Hematopoietic multipotent progenitor cell treated with erythropoietin and hydrocortisone succinate and interleukin-3 and kit ligand, for 15 days (in vitro differentiated cells): ENCODE data around the gene USP16.
A peak's percentile ranks its signal among the peaks of the same experiment; 100 is the strongest.

Experiments used
- DNase-seq: peaks from one replicate; pipeline ENCODE4 v3.0.0-alpha.2; 2015; ENCODE audit warnings: low spot score

USP16 gene

GRCh38 chr21:29033871-29034270, 9.4 kb downstream of the USP16 start:
- DNase-seq: no peak

- no peak for DNase-seq
Observed at GRCh38 chr21:29034678-29035077, 10.2 kb downstream of the USP16 start.

- no peak for DNase-seq
Observed at GRCh38 chr21:29052224-29052623, 27.8 kb downstream of the USP16 start.

- no peak for DNase-seq
Observed at GRCh38 chr21:29053011-29053553, 28.6 kb downstream of the USP16 start.

- no peak for DNase-seq
Observed at GRCh38 chr21:29053656-29054055, 29.2 kb downstream of the USP16 start.

- no peak for DNase-seq
Observed at GRCh38 chr21:29055080-29055479, 30.6 kb downstream of the USP16 start.

- no peak for DNase-seq
Observed at GRCh38 chr21:29056005-29056404, 31.5 kb downstream of the USP16 start.

- DNase-seq: no peak
Observed at GRCh38 chr21:29056538-29057050, 32.1 kb downstream of the USP16 start.

- no peak for DNase-seq
Observed at GRCh38 chr21:29064850-29065481, 40.5 kb downstream of the USP16 start.

- DNase-seq: peak; percentile 18
Observed at GRCh38 chr21:29072873-29073221, 48.4 kb downstream of the USP16 start.

- DNase-seq: peak; percentile 99
Observed at GRCh38 chr21:29073222-29074006, 48.9 kb downstream of the USP16 start, which contains the start of gene CCT8. TSS of gene CCT8 (minus strand) at chr21:29073648. CDS start at chr21:29073590, 58 bp downstream.

GRCh38 chr21:29074007-29074376, 49.5 kb downstream of the USP16 start:
- DNase-seq: no peak

- no peak for DNase-seq
Observed at GRCh38 chr21:29074783-29075182, 50.3 kb downstream of the USP16 start.

GRCh38 chr21:29075706-29076466, 51.4 kb downstream of the USP16 start:
- peak; percentile 51 for DNase-seq

GRCh38 chr21:29076731-29077640, 52.5 kb downstream of the USP16 start:
- peak; percentile 74 for DNase-seq

- DNase-seq: peak; percentile 30
Observed at GRCh38 chr21:29077651-29078090, 53.2 kb downstream of the USP16 start.

GRCh38 chr21:29078869-29079767, 54.6 kb downstream of the USP16 start:
- DNase-seq: no peak

GRCh38 chr21:29080454-29080941, 56.0 kb downstream of the USP16 start:
- no peak for DNase-seq

- no peak for DNase-seq
Observed at GRCh38 chr21:29082046-29082815, 57.8 kb downstream of the USP16 start.
